ENCODE data around the gene GADD45B. TPM values are rescaled to one million over a fixed set of nuclear protein-coding genes. Genes with fewer than 3 reads are reported as not detected.

Gene GADD45B
- total RNA-seq, 1 donor from 2014 or later: 1.2 TPM

- DNase-seq (ENCODE audit: low spot score): no peak
- H3K36me3 Mint-ChIP-seq (ENCODE audit: low read depth, unreplicated experiment): peaks cover 15% of the 10 kb centered on the region
- H3K27ac Mint-ChIP-seq (ENCODE audit: unreplicated experiment): no peak overlapping the region
- H3K4me3 Mint-ChIP-seq (ENCODE audit: unreplicated experiment): no peak overlapping the region
- peaks cover 10% of the 10 kb centered on the region for H3K4me1 Mint-ChIP-seq (ENCODE audit: unreplicated experiment)
- H3K9me3 Mint-ChIP-seq (ENCODE audit: unreplicated experiment): no peaks in the 10 kb centered on the region
- peaks cover 10% of the 10 kb centered on the region for H3K27me3 Mint-ChIP-seq (ENCODE audit: unreplicated experiment)
- TF ChIP-seq, protein P1, sequence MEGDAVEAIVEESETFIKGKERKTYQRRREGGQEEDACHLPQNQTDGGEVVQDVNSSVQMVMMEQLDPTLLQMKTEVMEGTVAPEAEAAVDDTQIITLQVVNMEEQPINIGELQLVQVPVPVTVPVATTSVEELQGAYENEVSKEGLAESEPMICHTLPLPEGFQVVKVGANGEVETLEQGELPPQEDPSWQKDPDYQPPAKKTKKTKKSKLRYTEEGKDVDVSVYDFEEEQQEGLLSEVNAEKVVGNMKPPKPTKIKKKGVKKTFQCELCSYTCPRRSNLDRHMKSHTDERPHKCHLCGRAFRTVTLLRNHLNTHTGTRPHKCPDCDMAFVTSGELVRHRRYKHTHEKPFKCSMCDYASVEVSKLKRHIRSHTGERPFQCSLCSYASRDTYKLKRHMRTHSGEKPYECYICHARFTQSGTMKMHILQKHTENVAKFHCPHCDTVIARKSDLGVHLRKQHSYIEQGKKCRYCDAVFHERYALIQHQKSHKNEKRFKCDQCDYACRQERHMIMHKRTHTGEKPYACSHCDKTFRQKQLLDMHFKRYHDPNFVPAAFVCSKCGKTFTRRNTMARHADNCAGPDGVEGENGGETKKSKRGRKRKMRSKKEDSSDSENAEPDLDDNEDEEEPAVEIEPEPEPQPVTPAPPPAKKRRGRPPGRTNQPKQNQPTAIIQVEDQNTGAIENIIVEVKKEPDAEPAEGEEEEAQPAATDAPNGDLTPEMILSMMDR (IDR thresholded peaks at IDR 0.05; ENCODE audit: unreplicated experiment): no peak
Observed at GRCh38 chr19:2428756-2429711, 46.9 kb upstream of the GADD45B start.

DNA sequence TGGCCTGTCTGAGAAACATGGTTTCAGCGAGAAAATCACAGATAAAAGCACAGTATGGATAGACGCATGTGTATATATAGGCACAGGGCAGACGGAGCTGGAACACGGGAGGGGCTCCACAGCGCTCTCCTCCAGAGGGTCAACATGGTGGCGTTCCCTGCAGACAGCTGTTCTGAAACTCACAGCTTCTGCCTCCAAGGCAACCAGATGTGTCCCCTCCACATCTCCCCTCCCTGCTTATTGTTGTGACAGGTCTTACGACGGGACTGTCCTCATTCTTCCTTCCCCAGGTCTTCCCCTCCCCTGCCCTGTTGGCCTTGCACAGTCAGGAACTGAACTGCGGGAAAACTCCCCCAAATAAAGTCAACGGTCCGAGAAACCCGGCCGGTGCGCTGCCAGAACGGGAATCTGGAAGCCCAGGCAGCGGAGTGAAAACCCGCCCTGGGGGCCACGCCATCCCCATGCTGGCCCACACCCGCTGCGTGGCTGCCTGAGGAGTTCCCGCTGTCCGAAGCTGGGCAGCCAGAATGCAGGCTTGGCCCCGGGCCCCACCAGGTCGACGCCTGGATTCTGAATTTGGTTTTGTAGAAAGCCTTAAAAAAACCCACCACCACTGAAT, 45.9 kb upstream of the GADD45B start:
- H3K27me3 Mint-ChIP-seq (ENCODE audit: unreplicated experiment): peaks cover 11% of the 10 kb centered on the region
- H3K9me3 Mint-ChIP-seq (ENCODE audit: unreplicated experiment): no peaks in the 10 kb centered on the region
- H3K27ac Mint-ChIP-seq (ENCODE audit: unreplicated experiment): peak overlapping the region; percentile 71
- TF ChIP-seq, protein P1 (IDR thresholded peaks at IDR 0.05; ENCODE audit: unreplicated experiment): no peak
- peaks cover 10% of the 10 kb centered on the region for H3K4me1 Mint-ChIP-seq (ENCODE audit: unreplicated experiment)
- DNase-seq (ENCODE audit: low spot score): no peak
- peaks cover 15% of the 10 kb centered on the region for H3K36me3 Mint-ChIP-seq (ENCODE audit: low read depth, unreplicated experiment)
- H3K4me3 Mint-ChIP-seq (ENCODE audit: unreplicated experiment): no peak overlapping the region

DNA sequence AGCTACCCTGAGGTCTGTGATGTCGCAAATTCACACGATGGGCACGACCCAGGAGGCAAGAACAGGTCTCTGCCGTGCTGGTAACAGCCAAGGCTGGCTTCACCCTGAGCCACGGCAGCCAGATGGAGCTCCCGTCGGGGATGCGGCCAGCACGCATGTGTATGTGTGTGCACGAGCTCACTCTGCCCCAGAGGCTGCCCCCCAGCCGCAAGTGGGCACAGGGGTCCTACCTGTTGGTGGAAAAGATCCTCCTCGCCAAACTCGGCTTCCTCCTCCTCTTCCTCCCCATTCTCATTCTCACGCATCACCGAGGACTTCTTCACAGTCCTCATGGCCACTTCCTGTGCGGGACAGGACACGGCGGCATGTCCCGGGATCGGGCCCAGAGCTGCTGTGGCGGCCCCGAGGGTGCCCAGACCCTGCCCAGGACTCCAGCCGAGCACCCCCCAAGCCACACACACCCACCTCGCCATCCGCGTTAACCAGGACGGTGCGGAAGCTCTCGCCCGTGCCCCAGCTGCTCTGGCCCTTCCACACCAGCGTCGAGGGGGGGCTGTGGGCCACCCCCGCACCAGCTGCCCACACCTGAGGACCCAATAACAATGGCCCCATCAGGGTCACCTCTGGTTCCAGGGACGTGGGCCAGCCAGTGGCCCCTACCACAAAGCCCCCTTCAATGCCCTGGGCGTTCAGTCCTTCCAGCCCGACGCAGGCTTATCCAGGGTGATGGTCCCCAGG, 44.4 kb upstream of the GADD45B start:
- H3K4me3 Mint-ChIP-seq (ENCODE audit: unreplicated experiment): no peak overlapping the region
- H3K27me3 Mint-ChIP-seq (ENCODE audit: unreplicated experiment): peaks cover 13% of the 10 kb centered on the region
- no peak for DNase-seq (ENCODE audit: low spot score)
- peaks cover 8% of the 10 kb centered on the region for H3K4me1 Mint-ChIP-seq (ENCODE audit: unreplicated experiment)
- H3K9me3 Mint-ChIP-seq (ENCODE audit: unreplicated experiment): no peaks in the 10 kb centered on the region
- TF ChIP-seq, protein P1 (IDR thresholded peaks at IDR 0.05; ENCODE audit: unreplicated experiment): no peak
- H3K27ac Mint-ChIP-seq (ENCODE audit: unreplicated experiment): no peak overlapping the region
- peaks cover 21% of the 10 kb centered on the region for H3K36me3 Mint-ChIP-seq (ENCODE audit: low read depth, unreplicated experiment)

DNA sequence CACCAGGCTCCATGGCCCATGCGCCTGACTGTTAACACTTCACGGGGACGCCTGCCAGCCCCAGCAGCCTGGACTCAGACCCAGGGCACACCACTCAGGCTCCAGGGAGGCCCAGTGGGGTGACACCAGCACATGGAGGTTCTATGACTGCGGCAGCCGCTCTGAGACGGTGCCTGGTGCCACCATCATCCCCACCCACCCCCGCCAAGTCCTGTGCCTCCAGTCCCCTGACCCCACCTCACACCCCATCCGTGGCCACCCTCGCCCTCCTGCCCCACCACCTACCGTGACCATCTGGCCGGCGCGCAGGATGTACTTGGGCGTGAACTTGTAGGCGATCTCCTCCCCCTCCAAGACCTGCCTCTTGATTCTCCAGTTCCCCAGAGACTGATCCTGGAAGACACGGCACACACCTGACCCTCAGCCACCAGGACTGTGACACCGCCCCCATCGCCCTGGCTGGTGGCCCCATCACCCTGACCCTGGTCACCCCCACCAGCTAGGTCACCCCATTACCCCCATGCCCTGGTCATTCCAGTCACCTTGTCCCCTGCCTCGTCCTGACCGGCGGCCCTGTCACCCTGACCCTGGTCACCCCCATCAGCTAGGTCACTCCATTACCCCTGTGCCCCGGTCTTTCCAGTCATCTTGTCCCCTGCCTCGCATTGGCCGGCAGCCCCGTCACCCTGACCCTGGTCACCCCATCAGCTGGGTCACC, 43.6 kb upstream of the GADD45B start:
- Mint-ChIP-seq H3K4me1 (ENCODE audit: unreplicated experiment) (peaks cover 6% of the 10 kb centered on the region), H3K4me3 (ENCODE audit: unreplicated experiment) (no peak overlapping the region)

More for the DNA sequence above, 43.6 kb upstream of the GADD45B start:
- TF ChIP-seq, protein P1 (IDR thresholded peaks at IDR 0.05; ENCODE audit: unreplicated experiment): no peak
- Mint-ChIP-seq H3K27ac (ENCODE audit: unreplicated experiment) (no peak overlapping the region), H3K9me3 (ENCODE audit: unreplicated experiment) (no peaks in the 10 kb centered on the region), H3K27me3 (ENCODE audit: unreplicated experiment) (peaks cover 13% of the 10 kb centered on the region), H3K36me3 (ENCODE audit: low read depth, unreplicated experiment) (peaks cover 21% of the 10 kb centered on the region)
- DNase-seq (ENCODE audit: low spot score): no peak

Measured in endothelial cell (in vitro differentiated cells).